SK-N-MC (cell line): Measurements from ENCODE around the gene KCNK10.

Experiments
- DNase-seq: peaks from one replicate; pipeline ENCODE4 v3.0.0-alpha.2; 2011; ENCODE audit warnings: low read depth, low spot score
- H3K27ac ChIP-seq: fragments of 200-600 bp; sonication (generic); 2 replicates; pipeline ENCODE4 v1.5.1; 2016; ENCODE audit warnings: mixed run types
- H3K36me3 ChIP-seq: fragments of 200-600 bp; sonication (generic); 2 replicates; pipeline ENCODE4 v1.6.1; 2017; ENCODE audit warnings: antibody characterized with exemption, low read length, mixed read lengths; ENCODE audit not compliant: insufficient read depth
- H3K4me3 ChIP-seq: fragments of 200-600 bp; sonication (generic); 2 replicates; pipeline ENCODE4 v1.5.1; 2016
- H3K9ac ChIP-seq: fragments of 200-600 bp; sonication (generic); 2 replicates; pipeline ENCODE4 v1.8.0; 2017; ENCODE audit warnings: mixed run types, mixed read lengths; ENCODE audit not compliant: insufficient read length
- H3K9me3 ChIP-seq: fragments of 200-600 bp; sonication (generic); 2 replicates; pipeline ENCODE4 v1.6.1; 2017; ENCODE audit warnings: low read depth, mild to moderate bottlenecking, antibody characterized with exemption, low read length, moderate library complexity, mixed read lengths
- EZH2 ChIP-seq: fragments of 200-600 bp; sonication (generic); IDR thresholded peaks from one replicate; pipeline ENCODE4 v1.6.1; 2017; ENCODE audit warnings: antibody characterized with exemption
- FOXP2 ChIP-seq: optimal IDR thresholded peaks from 2 replicates; pipeline ENCODE3; 2011; ENCODE audit warnings: mild to moderate bottlenecking, moderate library complexity; ENCODE audit not compliant: insufficient read depth; ENCODE audit errors: extremely low read length, control extremely low read depth
- POLR2AphosphoS5 ChIP-seq: IDR thresholded peaks from 2 replicates; pipeline ENCODE4 v1.6.1; 2012; ENCODE audit warnings: mild to moderate bottlenecking, low read depth, low read length, borderline replicate concordance

KCNK10 gene

GRCh38 chr14:88324491-88324890, 1.4 kb upstream of the KCNK10 start:
- TF ChIP-seq EZH2 (no peak), POLR2AphosphoS5 (no peak), FOXP2 (no peak)
- H3K9me3 ChIP-seq = no peaks in the 10 kb centered on the region
- no peaks in the 10 kb centered on the region for H3K36me3 ChIP-seq
- DNase-seq = no peak
- H3K27ac ChIP-seq = no peak overlapping the region
- H3K9ac ChIP-seq = no peak overlapping the region
- H3K4me3 ChIP-seq = no peak overlapping the region

- TF ChIP-seq FOXP2 = no peak
- TF ChIP-seq EZH2 = peak; percentile 43
- Histone ChIP-seq H3K27ac (no peak overlapping the region), H3K9ac (no peak overlapping the region), H3K4me3 (peak overlapping the region; percentile 49; the same call in 1 of the 2 replicates), H3K36me3 (no peaks in the 10 kb centered on the region), H3K9me3 (no peaks in the 10 kb centered on the region)
- no peak for DNase-seq
Measured at GRCh38 chr14:88323523-88324199, 592 bp upstream of the KCNK10 start.

GRCh38 chr14:88322504-88323085, 474 bp downstream of the KCNK10 start:
- no peaks in the 10 kb centered on the region for H3K9me3 ChIP-seq
- H3K27ac ChIP-seq = no peak overlapping the region
- H3K4me3 ChIP-seq = 0 out of 2 replicates have a peak overlapping the region, but pooled peaks have one; percentile 49
- no peak for DNase-seq
- no peaks in the 10 kb centered on the region for H3K36me3 ChIP-seq
- H3K9ac ChIP-seq = no peak overlapping the region
- no peak for TF ChIP-seq FOXP2
- TF ChIP-seq POLR2AphosphoS5 = no peak
- no peak for TF ChIP-seq EZH2

- Histone ChIP-seq H3K4me3 (no peak overlapping the region), H3K36me3 (no peaks in the 10 kb centered on the region), H3K27ac (no peak overlapping the region), H3K9me3 (no peaks in the 10 kb centered on the region), H3K9ac (no peak overlapping the region)
- DNase-seq = no peak
- TF ChIP-seq EZH2 (no peak), FOXP2 (no peak), POLR2AphosphoS5 (no peak)
Measured at GRCh38 chr14:88321692-88322503, 1.2 kb downstream of the KCNK10 start.

GRCh38 chr14:88318406-88318805, 4.7 kb downstream of the KCNK10 start:
- no peaks in the 10 kb centered on the region for H3K9me3 ChIP-seq
- H3K9ac ChIP-seq = no peak overlapping the region
- TF ChIP-seq FOXP2 = no peak
- TF ChIP-seq POLR2AphosphoS5 = no peak
- TF ChIP-seq EZH2 = no peak
- no peaks in the 10 kb centered on the region for H3K36me3 ChIP-seq
- no peak for DNase-seq
- H3K4me3 ChIP-seq = no peak overlapping the region
- H3K27ac ChIP-seq = no peak overlapping the region

GRCh38 chr14:88316521-88316920, 6.5 kb downstream of the KCNK10 start:
- no peak overlapping the region for H3K27ac ChIP-seq
- no peak overlapping the region for H3K4me3 ChIP-seq
- H3K9me3 ChIP-seq = no peaks in the 10 kb centered on the region
- no peaks in the 10 kb centered on the region for H3K36me3 ChIP-seq
- DNase-seq = no peak
- no peak overlapping the region for H3K9ac ChIP-seq
- no peak for TF ChIP-seq FOXP2
- TF ChIP-seq EZH2 = no peak
- TF ChIP-seq POLR2AphosphoS5 = no peak

- H3K27ac ChIP-seq = no peak overlapping the region
- TF ChIP-seq EZH2 = no peak
- no peak for TF ChIP-seq POLR2AphosphoS5
- TF ChIP-seq FOXP2 = no peak
Measured at GRCh38 chr14:88312257-88312656, 10.8 kb downstream of the KCNK10 start.

GRCh38 chr14:88311780-88312179, 11.3 kb downstream of the KCNK10 start:
- Histone ChIP-seq H3K9me3 (no peaks in the 10 kb centered on the region), H3K4me3 (no peak overlapping the region), H3K9ac (no peak overlapping the region), H3K36me3 (no peaks in the 10 kb centered on the region), H3K27ac (no peak overlapping the region)
- DNase-seq = no peak
- TF ChIP-seq POLR2AphosphoS5 (no peak), EZH2 (no peak), FOXP2 (no peak)

More at GRCh38 chr14:88312257-88312656, 10.8 kb downstream of the KCNK10 start:
- Histone ChIP-seq H3K9ac (no peak overlapping the region), H3K9me3 (no peaks in the 10 kb centered on the region), H3K4me3 (no peak overlapping the region), H3K36me3 (no peaks in the 10 kb centered on the region)
- no peak for DNase-seq

GRCh38 chr14:88310449-88310848, 12.6 kb downstream of the KCNK10 start:
- Histone ChIP-seq H3K9me3 (no peaks in the 10 kb centered on the region), H3K4me3 (no peak overlapping the region), H3K36me3 (no peaks in the 10 kb centered on the region), H3K9ac (no peak overlapping the region), H3K27ac (no peak overlapping the region)
- no peak for DNase-seq
- TF ChIP-seq FOXP2 (no peak), POLR2AphosphoS5 (no peak), EZH2 (no peak)
